HG02970 (cell line): ENCODE results near the gene ROMO1.

Source experiments
- ATAC-seq: cut with Tn5 transposase; IDR thresholded peaks from one replicate; pipeline ENCODE4 v1.9.1; 2021; ENCODE audit warnings: mild to moderate bottlenecking, moderate library complexity, moderate number of reproducible peaks; ENCODE audit not compliant: unreplicated experiment, low FRiP score

ROMO1 gene

GRCh38 chr20:35699127-35699956, at the start of gene ROMO1, which contains the start of gene NFS1:
Gene ROMO1 (plus strand): TSS chr20:35699405. CDS start chr20:35699633, 228 bp downstream.
Gene NFS1 (minus strand): TSS chr20:35699352. CDS start chr20:35699288, 64 bp downstream.
- peak; percentile 88 for ATAC-seq

- ATAC-seq: no peak
Observed at GRCh38 chr20:35650632-35651031, 48.6 kb upstream of the ROMO1 start.

GRCh38 chr20:35651958-35652357, 47.2 kb upstream of the ROMO1 start:
- no peak for ATAC-seq

DNA sequence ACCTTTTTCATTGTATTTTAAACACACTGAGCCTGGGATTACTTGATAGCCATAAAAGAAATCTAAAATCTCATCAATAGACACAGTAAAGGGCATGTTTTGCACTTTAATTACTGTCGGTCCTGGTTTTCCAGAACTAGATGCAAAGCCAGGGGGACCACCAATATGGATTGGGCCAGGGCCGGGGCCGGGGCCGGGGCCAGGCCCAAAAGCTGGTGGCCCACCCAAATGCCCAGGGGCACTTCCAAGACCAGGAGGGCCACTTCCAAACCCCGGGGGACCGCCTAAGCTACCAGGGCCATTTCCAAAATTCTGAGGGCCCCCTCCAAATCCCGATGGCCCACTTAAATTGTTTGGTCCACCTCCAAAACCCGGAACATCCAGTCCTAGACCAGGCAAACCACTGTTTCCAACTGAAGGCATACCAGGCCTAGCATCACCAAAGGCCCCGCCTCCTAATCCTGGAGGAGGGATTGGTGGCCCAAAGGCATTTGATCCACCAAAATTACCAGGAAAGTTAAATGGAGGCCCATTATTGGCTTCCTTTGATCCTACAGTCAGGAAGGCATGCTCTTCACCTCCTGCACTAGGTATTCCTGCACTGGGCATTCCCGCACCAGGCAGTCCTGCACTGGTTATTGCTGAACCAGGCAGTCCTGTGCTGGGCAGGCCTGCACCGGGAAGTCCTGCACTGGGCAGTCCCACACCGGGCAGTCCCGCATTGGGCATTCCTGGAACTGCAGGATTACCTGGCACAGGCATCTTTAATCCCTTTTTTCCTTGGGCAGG, 46.4 kb upstream of the ROMO1 start:
- no peak for ATAC-seq

DNA sequence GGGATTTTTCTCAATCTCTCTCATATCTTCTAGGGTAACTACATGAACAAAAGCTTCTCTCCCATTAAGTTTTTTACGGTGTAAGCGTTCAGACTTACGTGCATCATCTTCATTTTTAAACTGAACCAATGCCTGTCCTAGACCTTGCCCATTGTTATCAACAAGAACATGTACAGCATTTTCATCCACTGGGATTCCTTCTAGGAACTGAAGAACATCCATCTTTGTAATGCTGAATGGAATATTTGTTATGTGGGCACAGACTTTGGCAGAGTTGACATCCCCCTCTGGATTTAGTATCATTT, 45.8 kb upstream of the ROMO1 start:
- no peak for ATAC-seq

GRCh38 chr20:35653893-35654292, 45.3 kb upstream of the ROMO1 start:
- no peak for ATAC-seq

DNA sequence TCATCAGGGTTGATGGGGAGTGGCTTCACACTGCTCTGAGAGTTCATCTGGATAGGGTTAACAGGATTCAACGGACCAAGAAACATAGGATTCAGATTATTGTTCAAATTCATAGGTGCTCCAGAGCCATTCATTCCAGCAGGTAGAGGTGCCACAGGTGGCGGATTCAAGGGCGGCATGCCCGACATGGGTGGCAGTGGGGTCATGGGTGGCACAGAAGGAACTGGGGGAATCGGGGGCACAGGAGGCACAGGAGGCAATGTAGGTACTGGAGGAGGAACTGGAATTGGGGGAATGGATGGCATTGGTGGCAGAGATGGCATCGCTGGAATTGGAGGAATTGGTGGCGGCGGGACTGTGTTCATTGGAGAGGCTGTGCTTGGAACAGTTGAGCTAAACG, 44.8 kb upstream of the ROMO1 start:
- no peak for ATAC-seq

- ATAC-seq: no peak
Observed at GRCh38 chr20:35657271-35657670, 41.9 kb upstream of the ROMO1 start.

DNA sequence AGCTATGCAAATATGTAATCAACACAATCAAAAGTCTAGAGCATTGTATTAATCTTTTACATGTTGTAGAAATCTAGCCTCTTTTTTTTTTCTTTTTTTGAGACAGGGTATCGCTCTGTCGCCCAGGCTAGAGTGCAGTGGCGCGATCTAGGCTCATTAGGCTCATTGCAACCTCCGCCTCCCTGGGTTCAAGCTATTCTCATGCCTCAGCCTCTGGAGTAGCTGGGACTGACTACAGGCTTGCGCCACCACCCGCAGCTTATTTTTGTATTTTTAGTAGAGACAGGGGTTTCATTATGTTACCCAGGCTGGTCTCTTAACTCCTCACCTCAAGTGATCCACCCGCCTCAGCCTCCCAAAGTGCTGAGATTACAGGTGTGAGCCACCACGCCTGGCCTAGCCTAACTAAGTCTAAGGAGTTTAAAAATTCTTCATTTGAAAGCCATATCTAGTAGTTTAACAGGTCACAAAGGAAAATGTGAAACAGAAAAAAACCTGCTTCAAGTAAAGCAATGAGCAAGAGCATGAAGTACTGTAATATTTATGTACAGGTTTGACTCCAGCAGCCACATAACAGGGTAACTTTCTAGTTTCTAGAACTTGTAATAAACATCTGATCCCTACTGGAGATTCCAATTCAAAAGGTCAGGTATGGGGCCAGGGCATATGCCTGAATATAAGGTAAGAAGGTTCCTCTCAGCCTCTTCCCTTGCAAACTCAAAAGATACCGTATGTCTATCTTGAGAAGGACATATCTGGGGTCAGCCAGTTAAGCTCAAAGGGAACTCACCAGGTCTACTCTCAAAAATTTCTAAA, 38.9 kb upstream of the ROMO1 start:
- no peak for ATAC-seq

- ATAC-seq: no peak
Observed at GRCh38 chr20:35661053-35661452, 38.2 kb upstream of the ROMO1 start.

DNA sequence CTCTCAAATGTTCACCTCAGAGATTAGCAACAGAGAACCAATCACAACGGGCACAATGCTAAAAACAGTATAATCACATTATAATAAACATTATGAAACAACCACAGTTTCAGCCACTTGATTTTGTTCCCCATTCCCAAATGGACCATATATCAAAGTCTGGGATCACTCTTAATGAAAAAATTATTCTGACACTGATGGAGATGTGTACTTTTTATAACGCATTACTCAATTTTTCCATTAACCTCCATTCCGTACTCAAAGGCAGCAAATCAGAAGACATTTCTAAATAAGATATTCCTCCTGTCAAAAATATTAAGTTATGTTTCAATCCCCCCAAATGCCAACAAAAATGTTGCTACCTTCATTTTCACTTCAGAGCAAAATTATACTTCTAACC, 37.3 kb upstream of the ROMO1 start:
- no peak for ATAC-seq

- ATAC-seq: no peak
Observed at GRCh38 chr20:35662551-35662950, 36.7 kb upstream of the ROMO1 start.

GRCh38 chr20:35663516-35664465, 35.4 kb upstream of the ROMO1 start:
- ATAC-seq: peak; percentile 22

DNA sequence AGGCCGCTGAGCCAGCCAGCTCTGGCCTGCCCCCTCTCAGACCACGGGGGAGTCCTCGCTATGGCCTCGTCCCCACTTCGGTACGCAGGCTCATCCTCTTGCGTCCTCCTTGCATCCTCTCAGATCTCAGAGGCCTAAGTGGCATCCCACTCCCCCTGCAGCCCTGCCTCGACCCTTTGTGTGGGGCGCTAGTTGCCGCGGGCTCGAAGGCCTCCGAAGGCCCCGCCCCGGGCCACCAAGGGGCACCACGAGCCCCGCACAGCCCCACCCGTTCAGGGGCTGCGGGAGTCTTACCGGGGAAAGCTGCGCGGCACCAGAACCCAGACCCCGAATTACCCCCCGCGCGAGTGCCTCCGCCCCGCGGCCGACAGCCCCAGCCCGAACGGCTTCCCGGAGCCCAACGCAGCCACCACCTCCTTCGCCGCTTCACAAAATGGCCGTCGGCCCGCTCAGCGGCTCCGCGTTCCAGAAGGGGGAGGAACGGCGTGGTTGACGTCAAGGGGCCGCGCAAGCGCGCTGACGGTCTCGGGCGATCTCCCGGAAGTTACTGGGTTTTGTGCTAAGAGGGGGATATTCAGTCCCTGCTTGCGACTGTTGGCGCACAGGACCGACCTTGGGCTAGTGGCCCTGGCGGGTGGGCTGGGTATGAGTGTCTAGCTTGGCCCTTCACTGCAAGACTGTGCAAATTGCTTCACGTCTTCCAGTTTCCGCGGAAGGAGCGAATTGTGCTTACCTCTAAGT, 34.6 kb upstream of the ROMO1 start, which contains the start of the genes CPNE1 and RBM12:
Gene CPNE1, minus strand, starts transcription at position 435 of the 741 bp plus-strand sequence. CDS start 31,977 bp downstream, outside the sequence.
Gene RBM12, minus strand, starts transcription at position 435 of the 741 bp plus-strand sequence. CDS start 9,578 bp downstream, outside the sequence.
- ATAC-seq: peak; percentile 83

GRCh38 chr20:35665949-35666288, 33.3 kb upstream of the ROMO1 start:
- ATAC-seq: no peak

GRCh38 chr20:35669221-35669620, 30.0 kb upstream of the ROMO1 start:
- ATAC-seq: no peak

GRCh38 chr20:35669681-35670080, 29.5 kb upstream of the ROMO1 start:
- ATAC-seq: no peak

- ATAC-seq: no peak
Observed at GRCh38 chr20:35673884-35674283, 25.3 kb upstream of the ROMO1 start.

DNA sequence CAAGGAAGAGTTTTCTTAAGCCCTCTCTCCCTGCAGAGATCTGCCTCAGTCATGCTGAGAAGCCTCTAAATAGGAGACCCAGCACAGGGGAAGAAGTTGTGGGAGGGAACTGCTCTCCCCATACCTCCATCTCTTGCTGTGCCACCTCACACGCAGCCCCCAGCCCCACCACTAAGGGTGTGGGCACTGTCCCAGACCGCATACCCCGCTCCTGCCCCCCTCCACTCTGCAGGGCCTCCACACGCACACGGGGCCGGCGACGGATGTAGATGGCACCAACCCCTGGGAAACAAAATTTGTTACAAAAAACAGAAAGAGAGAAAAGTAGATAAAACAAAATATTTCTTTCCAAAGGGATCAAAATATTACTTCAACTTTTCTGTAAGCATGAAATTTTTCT, 24.3 kb upstream of the ROMO1 start:
- no peak for ATAC-seq
